AG10803 (cell line): ENCODE measurements around the gene USF3.

Source experiments
- DNase-seq: peaks from one replicate; pipeline ENCODE4 v3.0.0; 2010; ENCODE audit warnings: low read depth
- H3K4me3 ChIP-seq: 2 replicates; pipeline ENCODE4 v1.5.1; 2011; ENCODE audit warnings: mild to moderate bottlenecking, low read length, control low read depth
- CTCF ChIP-seq: conservative IDR thresholded peaks from 2 replicates; pipeline ENCODE4 v1.5.1; 2011; ENCODE audit warnings: mild to moderate bottlenecking, low read length, control low read depth, inconsistent platforms

USF3 gene

GRCh38 chr3:113698213-113698742, 1.8 kb upstream of the USF3 start:
- no peak for DNase-seq
- H3K4me3 ChIP-seq = no peak overlapping the region; the same call in 1 of the 2 replicates

DNA sequence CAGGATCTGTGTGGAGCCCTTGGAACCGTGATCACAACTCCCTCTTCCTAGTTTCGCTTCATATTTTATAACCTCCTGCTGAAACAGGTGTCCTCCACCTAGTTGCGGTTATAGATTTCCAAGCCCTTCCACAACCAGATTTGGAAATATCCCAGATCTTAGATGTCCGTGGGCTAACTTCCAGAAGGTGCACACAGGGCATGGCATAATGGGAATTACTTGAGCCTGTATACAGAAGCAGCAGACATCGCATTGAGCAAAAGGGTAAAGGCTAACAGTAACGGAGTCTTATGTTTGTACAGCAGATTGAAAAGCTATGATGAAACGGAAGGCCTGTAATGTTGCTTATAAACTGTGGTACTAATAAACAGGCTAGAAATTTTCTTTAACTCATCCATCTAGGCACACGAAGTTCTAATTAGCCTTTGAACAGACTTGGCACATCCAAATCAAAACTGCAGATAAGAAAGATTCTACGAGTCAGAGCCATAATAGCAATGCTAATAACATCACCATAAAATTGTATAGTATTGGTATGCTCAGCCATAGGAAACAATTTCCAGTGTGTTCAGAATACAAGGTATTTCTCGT, 1.2 kb upstream of the USF3 start:
- DNase-seq = peak; percentile 4
- peak overlapping the region; percentile 87 for H3K4me3 ChIP-seq
- no peak for TF ChIP-seq CTCF

More at GRCh38 chr3:113698213-113698742, 1.8 kb upstream of the USF3 start:
- no peak for TF ChIP-seq CTCF

DNA sequence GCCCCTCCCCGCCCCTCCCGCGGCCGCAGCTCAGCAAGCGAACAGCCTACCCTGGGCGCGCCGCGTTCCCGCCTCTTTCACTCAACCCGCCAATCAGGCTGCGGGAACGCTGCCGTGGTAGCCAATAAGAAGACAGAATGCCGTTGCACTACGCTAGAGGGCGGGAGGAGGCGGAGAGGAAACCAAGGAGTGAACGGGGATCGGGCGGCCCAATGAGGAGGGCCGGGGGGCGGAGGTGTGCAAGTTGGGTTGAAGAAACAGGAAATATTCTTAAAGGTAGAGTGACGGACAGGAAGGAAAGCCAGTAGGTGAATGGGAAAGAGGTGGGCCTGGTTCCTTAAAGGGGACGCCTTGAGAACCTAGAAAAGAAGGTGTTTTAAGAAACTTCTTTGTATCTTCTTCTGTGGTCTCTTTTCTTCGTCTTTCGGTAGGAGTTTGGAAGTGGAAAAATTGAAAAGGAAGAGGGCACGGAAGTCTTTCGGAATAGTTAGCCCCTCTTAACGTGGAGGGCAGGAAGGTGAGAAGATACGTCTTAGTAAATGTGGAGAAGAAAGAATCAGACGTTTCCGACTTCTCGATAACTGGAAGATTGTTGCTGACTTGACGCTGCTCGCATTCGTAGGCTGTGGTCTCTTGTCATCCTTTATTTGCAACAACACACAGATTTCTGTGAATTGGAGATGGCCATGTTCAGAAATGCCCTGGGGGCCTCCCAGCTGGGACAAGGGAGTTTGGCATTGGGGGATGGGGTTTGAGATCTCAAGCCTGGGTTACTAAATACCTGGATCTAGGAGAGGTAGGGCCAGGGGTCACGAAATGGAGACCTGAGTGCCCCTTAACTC, 437 bp upstream of the USF3 start:
- DNase-seq = peak; percentile 99
- H3K4me3 ChIP-seq = peak overlapping the region; percentile 87
- peak; percentile 28 for TF ChIP-seq CTCF

DNA sequence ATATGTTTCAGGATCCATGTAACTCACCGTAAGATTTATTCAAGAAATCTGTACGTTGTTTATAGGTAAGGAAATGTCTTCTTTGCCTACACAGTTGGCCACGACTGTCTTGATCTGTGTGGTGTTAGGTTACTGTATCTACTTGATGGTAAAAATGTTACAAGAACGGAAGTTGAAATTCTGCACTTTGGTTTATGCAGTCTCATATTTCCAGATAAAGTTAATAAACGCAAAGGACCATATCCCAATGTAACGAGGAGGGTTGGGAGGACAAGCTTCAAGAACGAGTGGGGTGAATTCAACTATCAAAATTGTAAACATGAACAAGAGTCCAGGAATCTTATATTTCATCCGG, 1.0 kb downstream of the USF3 start:
- peak; percentile 3 for DNase-seq
- no peak for TF ChIP-seq CTCF

GRCh38 chr3:113690482-113690881, 6.0 kb downstream of the USF3 start:
- no peak for TF ChIP-seq CTCF
- no peak for DNase-seq
- no peak overlapping the region for H3K4me3 ChIP-seq

More for the DNA sequence above, 1.0 kb downstream of the USF3 start:
- H3K4me3 ChIP-seq = peak overlapping the region; percentile 67

GRCh38 chr3:113685956-113686721, 10.3 kb downstream of the USF3 start:
- no peak overlapping the region for H3K4me3 ChIP-seq
- DNase-seq = peak; percentile 67
- no peak; the same call in 1 of the 2 replicates for TF ChIP-seq CTCF
